ENCODE results near the gene ATG4C. TPM values are rescaled to one million over a fixed set of nuclear protein-coding genes. Genes with fewer than 3 reads are reported as not detected.
"Not testable (repeated sequence)": the region's sequence is repeated elsewhere in the genome, so short reads cannot be mapped to it uniquely, and the experiment has no call there.

Gene ATG4C
- total RNA-seq, 4 donors from 2014 or later, result 2.3 to 4.8 (median 4.4) TPM

DNA sequence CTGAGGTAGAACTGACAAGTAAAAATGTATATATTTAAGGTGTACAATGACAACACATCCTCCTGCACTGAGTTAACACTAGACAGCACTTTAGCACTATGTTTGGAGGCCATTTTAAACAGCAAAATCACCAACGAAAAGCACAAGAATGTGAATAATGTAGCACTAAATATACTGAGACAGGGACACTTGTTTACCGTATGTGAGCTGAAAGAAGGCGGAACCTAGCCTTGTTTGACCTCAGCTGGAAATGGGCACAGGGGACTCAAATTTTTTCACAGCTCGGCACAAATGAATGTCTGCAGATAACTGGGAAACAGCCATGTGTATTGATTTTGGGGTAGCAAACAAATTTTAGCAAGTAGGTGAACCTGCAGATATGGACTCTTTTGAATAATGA, 18.0 kb upstream of the ATG4C start:
- H3K4me3 ChIP-seq (ENCODE audit: low read depth, poor library complexity, severe bottlenecking), result no peak overlapping the region
- 60 to 62% methylated on average over 4 of the region's 4 CpGs for WGBS, 2 donors
- DNase-seq (ENCODE audit: low spot score in 2 of 2), result no peak
- intact Hi-C loops (cut with DNase I; ENCODE audit: low total_unique reads), result no loop called here
- TF ChIP-seq, protein P1, sequence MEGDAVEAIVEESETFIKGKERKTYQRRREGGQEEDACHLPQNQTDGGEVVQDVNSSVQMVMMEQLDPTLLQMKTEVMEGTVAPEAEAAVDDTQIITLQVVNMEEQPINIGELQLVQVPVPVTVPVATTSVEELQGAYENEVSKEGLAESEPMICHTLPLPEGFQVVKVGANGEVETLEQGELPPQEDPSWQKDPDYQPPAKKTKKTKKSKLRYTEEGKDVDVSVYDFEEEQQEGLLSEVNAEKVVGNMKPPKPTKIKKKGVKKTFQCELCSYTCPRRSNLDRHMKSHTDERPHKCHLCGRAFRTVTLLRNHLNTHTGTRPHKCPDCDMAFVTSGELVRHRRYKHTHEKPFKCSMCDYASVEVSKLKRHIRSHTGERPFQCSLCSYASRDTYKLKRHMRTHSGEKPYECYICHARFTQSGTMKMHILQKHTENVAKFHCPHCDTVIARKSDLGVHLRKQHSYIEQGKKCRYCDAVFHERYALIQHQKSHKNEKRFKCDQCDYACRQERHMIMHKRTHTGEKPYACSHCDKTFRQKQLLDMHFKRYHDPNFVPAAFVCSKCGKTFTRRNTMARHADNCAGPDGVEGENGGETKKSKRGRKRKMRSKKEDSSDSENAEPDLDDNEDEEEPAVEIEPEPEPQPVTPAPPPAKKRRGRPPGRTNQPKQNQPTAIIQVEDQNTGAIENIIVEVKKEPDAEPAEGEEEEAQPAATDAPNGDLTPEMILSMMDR (IDR thresholded peaks at IDR 0.05), result no peak
- TF ChIP-seq POLR2A (IDR thresholded peaks at IDR 0.05), result no peak

DNA sequence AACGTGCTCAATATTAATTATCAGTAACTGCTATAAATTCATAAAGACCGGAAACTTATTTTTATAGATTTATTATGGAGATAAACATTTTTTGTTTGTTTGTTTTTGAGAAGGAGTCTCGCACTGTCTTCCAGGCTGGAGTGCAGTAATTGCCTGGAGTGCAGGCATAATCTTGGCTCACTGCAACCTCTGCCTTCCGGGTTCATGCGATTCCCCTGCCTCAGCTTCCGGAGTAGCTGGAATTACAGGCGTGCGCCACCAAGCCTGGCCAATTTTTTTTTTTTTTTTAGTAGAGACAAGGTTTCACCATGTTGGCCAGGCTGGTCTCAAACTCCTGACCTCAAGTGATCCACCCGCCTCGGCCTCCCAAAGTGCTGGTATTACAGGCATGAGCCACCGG, 15.4 kb upstream of the ATG4C start:
- H3K4me3 ChIP-seq (ENCODE audit: low read depth, poor library complexity, severe bottlenecking); intact Hi-C loops (cut with DNase I; ENCODE audit: low total_unique reads); DNase-seq (ENCODE audit: low spot score in 2 of 2): not testable (repeated sequence)
- 82% methylated on average over 11 of the region's 11 CpGs for WGBS, 2 donors

DNA sequence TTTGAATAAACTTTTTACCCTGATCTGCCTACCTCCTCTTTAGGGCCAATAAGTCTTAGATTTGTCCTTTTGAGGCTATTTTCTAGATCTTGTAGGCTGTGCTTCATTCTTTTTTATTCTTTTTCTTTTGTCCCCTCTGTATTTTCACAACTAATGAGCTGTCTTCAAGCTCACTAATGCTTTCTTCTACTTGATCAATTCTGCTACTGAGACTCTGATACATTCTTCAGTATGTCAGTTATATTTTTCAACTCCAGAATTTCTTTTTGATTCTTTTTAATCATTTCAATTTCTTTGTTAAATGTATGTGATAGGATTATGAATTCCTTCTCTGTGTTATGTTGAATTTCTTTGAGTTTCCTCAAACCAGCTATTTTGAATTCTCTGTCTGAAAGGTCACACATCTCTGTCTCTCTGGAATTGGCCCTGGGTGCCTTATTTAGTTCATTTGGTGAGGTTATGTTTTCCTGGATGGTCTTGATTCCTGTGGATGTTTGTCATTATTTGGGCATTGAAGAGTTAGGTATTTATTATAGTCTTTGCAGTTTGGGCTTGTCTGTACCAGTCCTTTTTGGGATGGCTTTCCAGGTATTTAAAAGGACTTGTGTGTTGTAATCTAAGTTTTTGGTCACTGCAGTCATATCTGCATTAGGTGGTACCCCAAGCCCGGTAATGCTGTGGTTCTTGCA, 11.2 kb upstream of the ATG4C start:
- DNase-seq (ENCODE audit: low spot score in 2 of 2), result no peak
- intact Hi-C loops (cut with DNase I; ENCODE audit: low total_unique reads), result no loop called here
- H3K4me3 ChIP-seq (ENCODE audit: low read depth, poor library complexity, severe bottlenecking), result no peak overlapping the region
- no peak for TF ChIP-seq POLR2A (IDR thresholded peaks at IDR 0.05)
- TF ChIP-seq, protein P1 (IDR thresholded peaks at IDR 0.05), result no peak
- 89 to 100% methylated on average over 1 of the region's 1 CpG for WGBS, 2 donors

DNA sequence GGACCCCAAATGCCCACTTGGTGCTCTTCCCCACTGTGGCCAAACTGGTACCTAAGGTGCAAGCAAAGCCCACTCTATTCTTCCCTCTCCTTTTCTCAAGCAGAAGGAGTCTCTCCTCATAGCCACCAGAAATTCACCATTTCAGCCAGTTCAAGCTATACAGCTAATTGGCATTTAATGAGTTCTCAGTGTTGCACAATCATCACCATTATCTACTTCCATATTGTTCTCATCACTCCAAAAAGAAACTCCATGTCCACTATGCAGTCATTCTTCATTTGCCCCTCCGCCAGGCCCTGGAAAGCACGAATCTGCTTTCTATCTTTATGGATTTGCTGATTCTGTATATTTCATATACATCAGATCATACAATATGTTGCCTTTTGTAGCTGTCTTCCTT, 9.9 kb upstream of the ATG4C start:
- WGBS, 2 donors, result 86 to 93% methylated on average over 2 of the region's 2 CpGs
- DNase-seq (ENCODE audit: low spot score in 2 of 2), result no peak
- no peak overlapping the region for H3K4me3 ChIP-seq (ENCODE audit: low read depth, poor library complexity, severe bottlenecking)
- TF ChIP-seq POLR2A (IDR thresholded peaks at IDR 0.05), result no peak
- TF ChIP-seq, protein P1 (IDR thresholded peaks at IDR 0.05), result no peak
- intact Hi-C loops (cut with DNase I; ENCODE audit: low total_unique reads), result no loop called here

DNA sequence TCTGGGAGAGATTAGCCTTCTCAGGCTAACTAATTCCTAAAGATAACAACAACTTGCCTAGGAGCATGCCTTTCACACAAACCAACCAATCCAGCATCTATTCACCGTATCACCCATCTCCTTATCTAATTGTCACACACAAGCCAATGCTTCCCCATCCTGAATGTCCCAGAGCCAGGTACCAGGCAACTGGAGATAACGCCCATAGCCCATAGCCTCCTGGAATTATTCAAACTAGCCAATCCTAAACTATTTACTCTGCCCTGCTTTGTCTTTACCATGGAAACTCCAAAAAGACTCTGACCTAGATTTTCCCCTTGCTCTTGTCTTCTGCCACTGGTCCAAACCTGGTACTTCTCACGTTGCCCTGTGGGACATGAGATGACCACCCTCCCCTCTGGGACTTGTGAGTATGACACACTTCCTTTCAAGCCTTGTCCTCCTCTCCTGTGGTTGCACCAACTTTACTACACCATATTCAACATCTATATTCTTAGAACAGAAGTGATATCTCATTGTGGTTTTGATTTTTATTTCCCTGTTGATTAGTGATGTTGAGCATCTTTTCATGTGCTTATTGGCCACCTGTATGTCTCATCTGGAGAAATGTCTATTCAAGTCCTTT, 8.8 kb upstream of the ATG4C start:
- DNase-seq (ENCODE audit: low spot score in 2 of 2), result no peak
- WGBS, 2 donors, result 79 to 89% methylated on average over 3 of the region's 3 CpGs
- TF ChIP-seq, protein P1 (IDR thresholded peaks at IDR 0.05), result no peak
- no peak for TF ChIP-seq POLR2A (IDR thresholded peaks at IDR 0.05)
- no peak overlapping the region for H3K4me3 ChIP-seq (ENCODE audit: low read depth, poor library complexity, severe bottlenecking)
- intact Hi-C loops (cut with DNase I; ENCODE audit: low total_unique reads), result no loop called here

DNA sequence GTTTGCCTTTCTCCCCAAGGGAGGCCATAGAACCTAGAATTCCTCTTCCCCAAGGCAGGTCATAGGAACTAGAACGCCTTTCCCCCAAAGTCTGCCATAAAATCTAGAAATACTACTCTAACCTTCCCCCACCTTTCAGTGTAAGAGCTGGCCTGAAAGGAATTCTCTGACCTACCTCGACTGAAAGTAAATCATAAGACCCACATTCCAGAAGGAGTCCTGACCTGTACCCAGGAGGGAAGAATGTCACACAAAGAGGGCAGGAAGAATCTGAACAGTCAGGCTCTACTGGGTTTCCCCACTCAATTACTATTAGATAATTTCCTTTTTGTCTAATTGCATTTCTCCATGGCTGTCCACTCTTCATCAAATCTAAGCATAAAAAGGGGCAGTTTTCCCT, 5.7 kb upstream of the ATG4C start:
- H3K4me3 ChIP-seq (ENCODE audit: low read depth, poor library complexity, severe bottlenecking), result no peak overlapping the region
- no peak for DNase-seq (ENCODE audit: low spot score in 2 of 2)
- WGBS, 2 donors, result 50 to 55% methylated on average over 2 of the region's 2 CpGs
- TF ChIP-seq POLR2A (IDR thresholded peaks at IDR 0.05), result no peak
- TF ChIP-seq, protein P1 (IDR thresholded peaks at IDR 0.05), result no peak
- intact Hi-C loops (cut with DNase I; ENCODE audit: low total_unique reads), result no loop called here
